MM.1S (cell line): ENCODE results near the gene CXCR5.

ENCODE experiments used
- DNase-seq: peaks from one replicate; pipeline ENCODE4 v3.0.0-alpha.2; 2015
- H2AFZ ChIP-seq: fragments of 300-600 bp; sonication (generic); 2 replicates; pipeline ENCODE4 v1.6.0; 2016; ENCODE audit warnings: antibody characterized with exemption, low read length
- H3F3A ChIP-seq: fragments of 300-600 bp; sonication (generic); 2 replicates; pipeline ENCODE4 v1.6.1; 2016; ENCODE audit warnings: mild to moderate bottlenecking, antibody characterized with exemption, low read length, moderate library complexity, mixed read lengths; ENCODE audit not compliant: insufficient read depth
- H3K27ac ChIP-seq: fragments of 300-600 bp; sonication (generic); 2 replicates; pipeline ENCODE4 v1.5.1; 2016; ENCODE audit warnings: mild to moderate bottlenecking, low read length
- H3K27me3 ChIP-seq: fragments of 300-600 bp; sonication (generic); replicated peaks from 2 replicates; pipeline ENCODE4 v1.6.0; 2016; ENCODE audit warnings: low read length; ENCODE audit not compliant: insufficient read depth
- H3K36me3 ChIP-seq: fragments of 300-600 bp; sonication (generic); replicated peaks from 2 replicates; pipeline ENCODE4 v1.6.1; 2016; ENCODE audit warnings: mild to moderate bottlenecking, low read length, mixed read lengths; ENCODE audit not compliant: insufficient read depth
- H3K4me1 ChIP-seq: fragments of 300-600 bp; sonication (generic); 2 replicates; pipeline ENCODE4 v1.6.1; 2016; ENCODE audit warnings: low read length, mixed read lengths
- H3K4me2 ChIP-seq: fragments of 300-600 bp; sonication (generic); 2 replicates; pipeline ENCODE4 v1.6.0; 2016; ENCODE audit warnings: low read depth, low read length
- H3K4me3 ChIP-seq: fragments of 300-600 bp; sonication (generic); 2 replicates; pipeline ENCODE4 v1.5.1; 2016; ENCODE audit warnings: low read length, mixed read lengths
- H3K79me2 ChIP-seq: fragments of 300-600 bp; sonication (generic); 2 replicates; pipeline ENCODE4 v1.6.1; 2016; ENCODE audit warnings: mixed run types, low read length, mixed read lengths
- H3K9ac ChIP-seq: fragments of 300-600 bp; sonication (generic); 2 replicates; pipeline ENCODE4 v1.6.1; 2016; ENCODE audit warnings: low read length, mixed read lengths
- H3K9me2 ChIP-seq: fragments of 300-600 bp; sonication (generic); replicated peaks from 2 replicates; pipeline ENCODE4 v1.6.1; 2016; ENCODE audit warnings: mild to moderate bottlenecking, low read length, mixed read lengths; ENCODE audit not compliant: insufficient read depth
- H3K9me3 ChIP-seq: fragments of 300-600 bp; sonication (generic); replicated peaks from 2 replicates; pipeline ENCODE4 v1.6.1; 2016; ENCODE audit warnings: mild to moderate bottlenecking, low read length, mixed read lengths; ENCODE audit not compliant: insufficient read depth
- H4K20me1 ChIP-seq: fragments of 300-600 bp; sonication (generic); 2 replicates; pipeline ENCODE4 v1.6.1; 2016; ENCODE audit warnings: mild to moderate bottlenecking, low read length, moderate library complexity, mixed read lengths; ENCODE audit not compliant: insufficient read depth
- EZH2 ChIP-seq: fragments of 300-600 bp; sonication (generic); optimal IDR thresholded peaks from 2 replicates; pipeline ENCODE3; 2017; ENCODE audit warnings: low read depth, mild to moderate bottlenecking, antibody characterized with exemption, low read length, mixed read lengths
- EZH2phosphoT487 ChIP-seq: fragments of 300-600 bp; sonication (generic); IDR thresholded peaks from 2 replicates; pipeline ENCODE4 v1.6.1; 2018; ENCODE audit warnings: antibody characterized with exemption, low read length
- TF ChIP-seq, protein P1 (sequence below): fragments of 300-600 bp; sonication (generic); IDR thresholded peaks from 2 replicates; pipeline ENCODE4 v1.5.1; 2016; ENCODE audit warnings: antibody characterized with exemption, low read length, mixed read lengths

Gene CXCR5

DNA sequence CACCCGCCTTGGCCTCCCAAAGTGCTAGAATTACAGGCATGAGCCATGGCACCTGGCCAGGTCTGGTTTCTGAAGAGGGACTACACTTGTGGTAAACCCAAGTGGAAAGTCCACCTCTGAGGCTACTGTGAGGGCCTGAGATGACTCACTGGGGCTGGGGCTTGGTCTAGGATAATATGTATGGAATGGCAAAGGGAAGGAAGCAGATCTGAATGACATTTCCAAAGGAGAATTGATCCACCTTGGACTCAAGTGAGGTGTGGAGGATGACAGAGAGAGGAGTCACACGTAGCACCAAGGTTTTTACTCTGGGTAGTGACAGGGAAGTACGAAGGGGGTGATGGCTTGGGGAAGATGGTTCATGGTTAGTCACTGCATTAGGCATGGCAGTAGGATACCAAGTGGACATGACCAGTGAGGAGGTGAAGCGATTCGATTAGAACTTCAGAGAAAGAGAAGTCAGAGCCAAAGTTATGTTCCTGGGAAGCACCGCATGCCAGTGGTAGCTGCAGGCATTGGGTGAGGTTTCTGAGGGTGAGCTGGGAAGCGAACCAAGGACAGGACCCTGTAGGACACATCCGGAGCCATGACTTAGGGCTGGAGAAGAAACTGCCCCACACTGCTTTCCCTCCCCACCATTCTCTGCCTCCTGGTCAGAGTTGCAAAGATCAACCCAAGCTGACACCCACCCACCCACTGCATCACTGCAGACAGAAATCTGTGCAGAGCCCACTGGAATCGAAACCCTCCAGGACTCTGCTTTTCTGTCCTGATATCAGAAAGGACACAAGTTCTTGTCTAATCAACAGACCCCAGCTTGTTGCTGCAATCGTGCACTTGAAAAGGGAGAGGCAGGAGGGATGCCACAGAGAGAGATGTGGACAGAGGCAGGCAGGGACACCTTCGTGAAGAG lies 55.1 kb downstream of the CXCR5 start:
- Histone ChIP-seq H2AFZ (no peak overlapping the region), H4K20me1 (no peaks in the 10 kb centered on the region), H3K36me3 (no peaks in the 10 kb centered on the region), H3K27ac (no peak overlapping the region), H3K4me3 (no peak overlapping the region), H3K4me1 (peaks cover 10% of the 10 kb centered on the region), H3F3A (no peaks in the 10 kb centered on the region), H3K9ac (no peak overlapping the region), H3K27me3 (no peaks in the 10 kb centered on the region), H3K9me3 (no peaks in the 10 kb centered on the region), H3K4me2 (no peak overlapping the region), H3K79me2 (no peaks in the 10 kb centered on the region), H3K9me2 (no peaks in the 10 kb centered on the region)
- no peak for DNase-seq
- TF ChIP-seq, protein P1, sequence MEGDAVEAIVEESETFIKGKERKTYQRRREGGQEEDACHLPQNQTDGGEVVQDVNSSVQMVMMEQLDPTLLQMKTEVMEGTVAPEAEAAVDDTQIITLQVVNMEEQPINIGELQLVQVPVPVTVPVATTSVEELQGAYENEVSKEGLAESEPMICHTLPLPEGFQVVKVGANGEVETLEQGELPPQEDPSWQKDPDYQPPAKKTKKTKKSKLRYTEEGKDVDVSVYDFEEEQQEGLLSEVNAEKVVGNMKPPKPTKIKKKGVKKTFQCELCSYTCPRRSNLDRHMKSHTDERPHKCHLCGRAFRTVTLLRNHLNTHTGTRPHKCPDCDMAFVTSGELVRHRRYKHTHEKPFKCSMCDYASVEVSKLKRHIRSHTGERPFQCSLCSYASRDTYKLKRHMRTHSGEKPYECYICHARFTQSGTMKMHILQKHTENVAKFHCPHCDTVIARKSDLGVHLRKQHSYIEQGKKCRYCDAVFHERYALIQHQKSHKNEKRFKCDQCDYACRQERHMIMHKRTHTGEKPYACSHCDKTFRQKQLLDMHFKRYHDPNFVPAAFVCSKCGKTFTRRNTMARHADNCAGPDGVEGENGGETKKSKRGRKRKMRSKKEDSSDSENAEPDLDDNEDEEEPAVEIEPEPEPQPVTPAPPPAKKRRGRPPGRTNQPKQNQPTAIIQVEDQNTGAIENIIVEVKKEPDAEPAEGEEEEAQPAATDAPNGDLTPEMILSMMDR: no peak
- TF ChIP-seq EZH2 (no peak), EZH2phosphoT487 (no peak)

DNA sequence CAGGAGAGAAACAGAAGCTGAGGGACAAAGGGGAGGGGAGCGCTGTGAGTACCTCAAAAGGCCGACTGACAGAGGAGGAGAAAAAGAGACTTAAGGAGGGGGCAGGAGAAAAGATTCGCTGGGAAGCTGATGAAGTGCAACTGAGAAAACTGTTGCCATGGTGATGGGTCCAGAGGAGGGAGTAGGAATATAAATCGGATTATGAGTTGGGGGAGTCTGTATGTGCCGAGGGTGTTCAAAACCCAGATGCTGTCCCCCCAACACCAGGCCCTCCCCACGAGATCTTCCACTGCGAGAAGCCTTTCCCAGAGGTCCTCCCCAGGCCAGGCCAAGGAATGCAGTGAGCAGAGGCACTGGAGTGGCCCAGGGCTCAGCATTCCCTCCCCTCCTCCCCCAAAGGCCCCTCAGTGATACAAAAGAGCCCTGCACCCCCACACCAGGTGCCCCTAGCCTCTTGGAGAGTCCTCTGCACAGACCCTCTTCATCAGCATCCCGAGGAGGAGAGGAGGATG lies 55.8 kb downstream of the CXCR5 start:
- Histone ChIP-seq H3K36me3 (no peaks in the 10 kb centered on the region), H3K79me2 (no peaks in the 10 kb centered on the region), H3K4me1 (peaks cover 10% of the 10 kb centered on the region), H3K9me2 (no peaks in the 10 kb centered on the region), H3K27me3 (no peaks in the 10 kb centered on the region), H3K4me3 (no peak overlapping the region), H3K9me3 (no peaks in the 10 kb centered on the region), H3F3A (no peaks in the 10 kb centered on the region), H3K9ac (no peak overlapping the region), H3K27ac (no peak overlapping the region), H4K20me1 (no peaks in the 10 kb centered on the region), H2AFZ (peak overlapping the region; percentile 56), H3K4me2 (no peak overlapping the region)
- TF ChIP-seq, protein P1: no peak
- TF ChIP-seq EZH2 (no peak), EZH2phosphoT487 (no peak)
- no peak for DNase-seq

DNA sequence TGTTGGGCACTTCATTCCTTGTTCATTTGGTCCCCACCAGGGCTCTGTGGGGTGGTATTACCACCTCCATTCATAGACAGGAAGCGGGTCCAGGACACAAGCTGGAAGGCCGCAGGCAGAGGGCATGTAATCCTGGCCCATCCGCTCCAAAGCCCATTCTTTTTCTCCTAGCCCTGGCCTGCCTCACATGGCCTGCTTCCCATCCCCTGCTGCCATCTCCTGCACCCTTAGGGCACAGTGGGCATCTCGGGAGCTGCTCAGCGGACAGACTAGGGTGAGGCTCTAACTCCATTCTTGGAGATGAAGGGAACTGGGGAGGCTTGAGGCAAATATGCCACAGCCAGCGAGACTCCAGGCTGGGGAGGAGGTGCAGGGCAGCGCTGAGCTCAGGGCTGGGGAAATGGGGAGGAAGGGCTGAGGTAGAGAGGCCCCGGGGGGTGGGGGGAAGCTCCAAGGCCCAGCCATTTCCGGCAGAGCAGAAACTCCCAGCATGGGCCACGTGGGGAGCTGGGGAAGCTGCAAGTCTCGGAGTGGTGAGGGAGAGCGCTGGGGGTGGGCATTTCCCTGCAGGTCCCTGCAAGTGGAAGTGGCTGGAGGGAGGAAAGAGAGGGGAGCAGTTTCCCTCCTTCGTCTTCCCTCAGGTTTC lies 56.4 kb downstream of the CXCR5 start:
- Histone ChIP-seq H3K4me3 (no peak overlapping the region), H3K4me1 (peaks cover 10% of the 10 kb centered on the region), H4K20me1 (no peaks in the 10 kb centered on the region), H3K36me3 (no peaks in the 10 kb centered on the region), H3K9me2 (no peaks in the 10 kb centered on the region), H3K9ac (no peak overlapping the region), H3K9me3 (no peaks in the 10 kb centered on the region), H3K27me3 (no peaks in the 10 kb centered on the region), H3F3A (no peaks in the 10 kb centered on the region), H3K27ac (no peak overlapping the region), H3K79me2 (no peaks in the 10 kb centered on the region), H3K4me2 (peak overlapping the region; percentile 29), H2AFZ (peak overlapping the region; percentile 56)
- TF ChIP-seq, protein P1: no peak
- TF ChIP-seq EZH2 (no peak), EZH2phosphoT487 (no peak)
- DNase-seq: peak; percentile 34
